K562 (cell line): ENCODE results near the gene MAK. TPM values are rescaled to one million over a fixed set of nuclear protein-coding genes. Genes with fewer than 3 reads are reported as not detected.

ENCODE experiments used
- CCAR2 ChIP-seq: fragments of 200-400 bp; formaldehyde crosslinking; IDR thresholded peaks from 2 replicates; pipeline ENCODE4 v1.6.1; 2017; ENCODE audit warnings: mild to moderate bottlenecking, low read depth, low read length
- FOS ChIP-seq: IDR thresholded peaks from 3 replicates; pipeline ENCODE4 v1.6.1; 2011; ENCODE audit not compliant: insufficient read length; ENCODE audit errors: extremely low read depth
- GTF2F1 ChIP-seq: IDR thresholded peaks from 2 replicates; pipeline ENCODE4 v1.6.1; 2011; ENCODE audit warnings: low read depth, low read length, improper control_type of control experiment
- KAT2B ChIP-seq: IDR thresholded peaks from one replicate; pipeline ENCODE4 v1.6.1; 2012; ENCODE audit warnings: low read depth, mild to moderate bottlenecking, control low read depth, inconsistent platforms, low read length, moderate library complexity
- MTA3 ChIP-seq: fragments of 450-650 bp; formaldehyde crosslinking; IDR thresholded peaks from 2 replicates; pipeline ENCODE4 v1.6.1; 2017; ENCODE audit warnings: mild to moderate bottlenecking, borderline replicate concordance
- NR2F6 ChIP-seq: fragments of 450-650 bp; formaldehyde crosslinking; IDR thresholded peaks from 2 replicates; pipeline ENCODE4 v1.4.0; 2020; ENCODE audit warnings: mild to moderate bottlenecking
- PTBP1 ChIP-seq: fragments of 200-400 bp; formaldehyde crosslinking; IDR thresholded peaks from 2 replicates; pipeline ENCODE4 v1.6.1; 2017; ENCODE audit warnings: low read depth, low read length
- RAD51 ChIP-seq: fragments of 450-650 bp; IDR thresholded peaks from 2 replicates; pipeline ENCODE4 v1.7.1; 2016; ENCODE audit warnings: low read depth, mild to moderate bottlenecking, borderline replicate concordance
- RBBP5 ChIP-seq: fragments of 200-600 bp; sonication (generic); IDR thresholded peaks from 2 replicates; pipeline ENCODE4 v1.6.1; 2012; ENCODE audit warnings: borderline replicate concordance, mild to moderate bottlenecking, low read length, control low read depth, inconsistent platforms; ENCODE audit not compliant: insufficient read depth, poor library complexity, severe bottlenecking
- SP2 ChIP-seq: IDR thresholded peaks from 2 replicates; pipeline ENCODE4 v1.6.1; 2011; ENCODE audit warnings: mild to moderate bottlenecking, low read depth, low read length, moderate library complexity; ENCODE audit not compliant: poor library complexity, severe bottlenecking; ENCODE audit errors: extremely low read depth
- ZNF23 ChIP-seq: fragments of 250-450 bp; sonication (Bioruptor Pico); IDR thresholded peaks from 2 replicates; pipeline ENCODE4 v1.4.0; 2020; ENCODE audit warnings: mild to moderate bottlenecking
- ZZZ3 ChIP-seq: fragments of 450-650 bp; IDR thresholded peaks from 2 replicates; pipeline ENCODE4 v1.6.1; 2016; ENCODE audit warnings: antibody characterized with exemption, mild to moderate bottlenecking, moderate library complexity
- polyA plus RNA-seq, 8 experiments: library from polyadenylated mRNA; depleted of rRNA in 4 of 8; stranded (reverse) in 5 of 8; unstranded in 3 of 8; fragments of >200 nt; fragmentation: Nextera tagmentation in 2 of 8; fragmentation: Illumina TruSeq in 1 of 8; extraction: Ambion mirVana in 2 of 8; extraction: Trizol in 1 of 8; gene quantifications; 2 replicates each; pipeline versions ENCODE4 v1.2.1 to v1.2.3, GENCODE V29; 2011 to 2014; ENCODE audit warnings: inconsistent platforms in 1 of 8, missing spikeins in 1 of 8
- total RNA-seq, 7 experiments: library from RNA; depleted of rRNA in 6 of 7; stranded (reverse); fragments of >200 nt in 6 of 7; fragmentation: Illumina TruSeq in 2 of 7; extraction: Trizol in 2 of 7; gene quantifications; 2 replicates each; pipeline versions ENCODE4 v1.2.1 to v1.2.3, GENCODE V29; 2011 to 2021; ENCODE audit warnings: low replicate concordance in 1 of 7
- TF ChIP-seq, protein P1 (sequence below): fragments of 250-450 bp; sonication (Bioruptor Pico); IDR thresholded peaks from 2 replicates; pipeline ENCODE4 v1.4.0; 2020
- TF ChIP-seq, protein P2 (sequence below): fragments of 250-450 bp; sonication (Bioruptor Pico); IDR thresholded peaks from 2 replicates; pipeline ENCODE4 v1.8.0; 2022; ENCODE audit warnings: moderate library complexity, mild to moderate bottlenecking, inconsistent platforms
- TF ChIP-seq, protein P3 (sequence below): fragments of 250-450 bp; sonication (Bioruptor Pico); IDR thresholded peaks from 2 replicates; pipeline ENCODE4 v1.5.0; 2022; ENCODE audit warnings: mild to moderate bottlenecking
- TF ChIP-seq, protein P4 (sequence below): fragments of 450-650 bp; formaldehyde crosslinking; IDR thresholded peaks from 2 replicates; pipeline ENCODE4 v1.4.0; 2022; ENCODE audit warnings: missing genetic modification characterization

The MAK gene
- total and polyA plus RNA-seq, 9 of the 15 experiments (the other 6 are each of a cell fraction or from before 2014, with no cell fraction given) = 0.25 to 1.1 (median 0.53) TPM

DNA sequence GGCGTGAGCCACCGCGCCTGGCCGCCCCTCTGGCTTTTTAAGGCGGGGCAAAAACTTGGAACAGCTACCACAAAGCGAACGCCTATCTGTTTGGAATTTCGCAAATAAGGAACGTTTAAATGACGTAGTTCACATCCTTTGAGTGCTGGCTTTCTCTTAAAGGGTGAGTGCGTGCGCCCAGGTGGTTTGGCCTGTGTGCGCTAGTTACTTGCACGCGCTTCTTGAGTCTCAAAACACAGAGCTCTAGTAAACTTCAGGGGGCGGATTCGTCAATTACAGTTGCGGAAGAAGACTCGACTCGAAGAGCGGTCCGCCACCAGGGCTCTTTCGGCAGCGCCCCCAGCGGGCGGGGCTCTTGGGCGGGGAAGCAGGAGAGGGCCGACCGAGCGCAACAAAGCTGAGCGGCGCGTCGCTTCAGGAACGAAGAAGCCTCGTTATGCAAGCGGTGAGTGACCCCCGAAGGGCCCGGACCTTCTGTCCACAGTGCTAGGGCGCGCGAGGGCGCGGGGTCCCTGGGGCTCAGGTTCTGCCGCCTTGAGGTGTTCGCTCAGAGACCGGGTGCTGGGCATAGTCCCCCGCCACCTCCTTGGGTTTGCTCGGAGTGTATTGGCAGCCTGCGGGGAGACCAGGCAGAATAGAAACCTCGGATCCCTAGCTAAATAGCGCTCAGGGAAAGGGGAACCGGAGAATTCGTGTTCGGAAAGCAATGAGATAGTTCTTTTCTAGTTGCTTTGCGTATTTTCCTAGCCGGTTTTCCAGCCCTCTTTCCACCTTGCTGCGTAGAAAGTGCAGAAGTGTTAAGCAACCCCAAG, 48.6 kb upstream of the MAK start, which contains the start of gene SYCP2L (continued):
- TF ChIP-seq, protein P1, sequence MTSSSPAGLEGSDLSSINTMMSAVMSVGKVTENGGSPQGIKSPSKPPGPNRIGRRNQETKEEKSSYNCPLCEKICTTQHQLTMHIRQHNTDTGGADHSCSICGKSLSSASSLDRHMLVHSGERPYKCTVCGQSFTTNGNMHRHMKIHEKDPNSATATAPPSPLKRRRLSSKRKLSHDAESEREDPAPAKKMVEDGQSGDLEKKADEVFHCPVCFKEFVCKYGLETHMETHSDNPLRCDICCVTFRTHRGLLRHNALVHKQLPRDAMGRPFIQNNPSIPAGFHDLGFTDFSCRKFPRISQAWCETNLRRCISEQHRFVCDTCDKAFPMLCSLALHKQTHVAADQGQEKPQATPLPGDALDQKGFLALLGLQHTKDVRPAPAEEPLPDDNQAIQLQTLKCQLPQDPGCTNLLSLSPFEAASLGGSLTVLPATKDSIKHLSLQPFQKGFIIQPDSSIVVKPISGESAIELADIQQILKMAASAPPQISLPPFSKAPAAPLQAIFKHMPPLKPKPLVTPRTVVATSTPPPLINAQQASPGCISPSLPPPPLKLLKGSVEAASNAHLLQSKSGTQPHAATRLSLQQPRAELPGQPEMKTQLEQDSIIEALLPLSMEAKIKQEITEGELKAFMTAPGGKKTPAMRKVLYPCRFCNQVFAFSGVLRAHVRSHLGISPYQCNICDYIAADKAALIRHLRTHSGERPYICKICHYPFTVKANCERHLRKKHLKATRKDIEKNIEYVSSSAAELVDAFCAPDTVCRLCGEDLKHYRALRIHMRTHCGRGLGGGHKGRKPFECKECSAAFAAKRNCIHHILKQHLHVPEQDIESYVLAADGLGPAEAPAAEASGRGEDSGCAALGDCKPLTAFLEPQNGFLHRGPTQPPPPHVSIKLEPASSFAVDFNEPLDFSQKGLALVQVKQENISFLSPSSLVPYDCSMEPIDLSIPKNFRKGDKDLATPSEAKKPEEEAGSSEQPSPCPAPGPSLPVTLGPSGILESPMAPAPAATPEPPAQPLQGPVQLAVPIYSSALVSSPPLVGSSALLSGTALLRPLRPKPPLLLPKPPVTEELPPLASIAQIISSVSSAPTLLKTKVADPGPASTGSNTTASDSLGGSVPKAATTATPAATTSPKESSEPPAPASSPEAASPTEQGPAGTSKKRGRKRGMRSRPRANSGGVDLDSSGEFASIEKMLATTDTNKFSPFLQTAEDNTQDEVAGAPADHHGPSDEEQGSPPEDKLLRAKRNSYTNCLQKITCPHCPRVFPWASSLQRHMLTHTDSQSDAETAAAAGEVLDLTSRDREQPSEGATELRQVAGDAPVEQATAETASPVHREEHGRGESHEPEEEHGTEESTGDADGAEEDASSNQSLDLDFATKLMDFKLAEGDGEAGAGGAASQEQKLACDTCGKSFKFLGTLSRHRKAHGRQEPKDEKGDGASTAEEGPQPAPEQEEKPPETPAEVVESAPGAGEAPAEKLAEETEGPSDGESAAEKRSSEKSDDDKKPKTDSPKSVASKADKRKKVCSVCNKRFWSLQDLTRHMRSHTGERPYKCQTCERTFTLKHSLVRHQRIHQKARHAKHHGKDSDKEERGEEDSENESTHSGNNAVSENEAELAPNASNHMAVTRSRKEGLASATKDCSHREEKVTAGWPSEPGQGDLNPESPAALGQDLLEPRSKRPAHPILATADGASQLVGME (CRISPR knock-in tag) = peak; percentile 57; the same call in 1 of the 2 replicates
- no peak for TF ChIP-seq RBBP5
- TF ChIP-seq SP2 = peak; percentile 50
- TF ChIP-seq, protein P2, sequence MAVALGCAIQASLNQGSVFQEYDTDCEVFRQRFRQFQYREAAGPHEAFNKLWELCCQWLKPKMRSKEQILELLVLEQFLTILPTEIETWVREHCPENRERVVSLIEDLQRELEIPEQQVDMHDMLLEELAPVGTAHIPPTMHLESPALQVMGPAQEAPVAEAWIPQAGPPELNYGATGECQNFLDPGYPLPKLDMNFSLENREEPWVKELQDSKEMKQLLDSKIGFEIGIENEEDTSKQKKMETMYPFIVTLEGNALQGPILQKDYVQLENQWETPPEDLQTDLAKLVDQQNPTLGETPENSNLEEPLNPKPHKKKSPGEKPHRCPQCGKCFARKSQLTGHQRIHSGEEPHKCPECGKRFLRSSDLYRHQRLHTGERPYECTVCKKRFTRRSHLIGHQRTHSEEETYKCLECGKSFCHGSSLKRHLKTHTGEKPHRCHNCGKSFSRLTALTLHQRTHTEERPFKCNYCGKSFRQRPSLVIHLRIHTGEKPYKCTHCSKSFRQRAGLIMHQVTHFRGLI (CRISPR knock-in tag) = no peak
- 0 out of 2 replicates have a peak, but pooled peaks have one; percentile 29 for TF ChIP-seq ZNF23
- TF ChIP-seq, protein P3, sequence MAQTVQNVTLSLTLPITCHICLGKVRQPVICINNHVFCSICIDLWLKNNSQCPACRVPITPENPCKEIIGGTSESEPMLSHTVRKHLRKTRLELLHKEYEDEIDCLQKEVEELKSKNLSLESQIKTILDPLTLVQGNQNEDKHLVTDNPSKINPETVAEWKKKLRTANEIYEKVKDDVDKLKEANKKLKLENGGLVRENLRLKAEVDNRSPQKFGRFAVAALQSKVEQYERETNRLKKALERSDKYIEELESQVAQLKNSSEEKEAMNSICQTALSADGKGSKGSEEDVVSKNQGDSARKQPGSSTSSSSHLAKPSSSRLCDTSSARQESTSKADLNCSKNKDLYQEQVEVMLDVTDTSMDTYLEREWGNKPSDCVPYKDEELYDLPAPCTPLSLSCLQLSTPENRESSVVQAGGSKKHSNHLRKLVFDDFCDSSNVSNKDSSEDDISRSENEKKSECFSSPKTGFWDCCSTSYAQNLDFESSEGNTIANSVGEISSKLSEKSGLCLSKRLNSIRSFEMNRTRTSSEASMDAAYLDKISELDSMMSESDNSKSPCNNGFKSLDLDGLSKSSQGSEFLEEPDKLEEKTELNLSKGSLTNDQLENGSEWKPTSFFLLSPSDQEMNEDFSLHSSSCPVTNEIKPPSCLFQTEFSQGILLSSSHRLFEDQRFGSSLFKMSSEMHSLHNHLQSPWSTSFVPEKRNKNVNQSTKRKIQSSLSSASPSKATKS (CRISPR knock-in tag) = no peak
- no peak for TF ChIP-seq CCAR2
- TF ChIP-seq RAD51 = peak; percentile 24; the same call in 1 of the 2 replicates
- TF ChIP-seq FOS = no peak
- TF ChIP-seq, protein P4, sequence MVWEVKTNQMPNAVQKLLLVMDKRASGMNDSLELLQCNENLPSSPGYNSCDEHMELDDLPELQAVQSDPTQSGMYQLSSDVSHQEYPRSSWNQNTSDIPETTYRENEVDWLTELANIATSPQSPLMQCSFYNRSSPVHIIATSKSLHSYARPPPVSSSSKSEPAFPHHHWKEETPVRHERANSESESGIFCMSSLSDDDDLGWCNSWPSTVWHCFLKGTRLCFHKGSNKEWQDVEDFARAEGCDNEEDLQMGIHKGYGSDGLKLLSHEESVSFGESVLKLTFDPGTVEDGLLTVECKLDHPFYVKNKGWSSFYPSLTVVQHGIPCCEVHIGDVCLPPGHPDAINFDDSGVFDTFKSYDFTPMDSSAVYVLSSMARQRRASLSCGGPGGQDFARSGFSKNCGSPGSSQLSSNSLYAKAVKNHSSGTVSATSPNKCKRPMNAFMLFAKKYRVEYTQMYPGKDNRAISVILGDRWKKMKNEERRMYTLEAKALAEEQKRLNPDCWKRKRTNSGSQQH (CRISPR knock-in tag) = no peak
- TF ChIP-seq GTF2F1 = no peak
- no peak for TF ChIP-seq ZZZ3
- no peak for TF ChIP-seq PTBP1
- TF ChIP-seq NR2F6 (CRISPR knock-in tag) = no peak
- peak; percentile 83; the same call in 1 of the 2 replicates for TF ChIP-seq MTA3
- TF ChIP-seq KAT2B = peak; percentile 82
